Spleen (tissue), 7 donors: Measurements from ENCODE around the gene MYO5B.

Experiments used
- CTCF ChIP-seq, 11 experiments: fragments of 200-600 bp in 7 of 11; fragments of 450-650 bp in 4 of 11; sonication (generic) in 4 of 11; IDR thresholded peaks in 8 of 11; conservative IDR thresholded peaks in 3 of 11; 1 replicate in 7 of 11; 2 replicates in 4 of 11; pipeline versions ENCODE4 v1.4.0 to v1.8.0; 2016 to 2021; ENCODE audit warnings: antibody characterized with exemption in 11 of 11, inconsistent platforms in 4 of 11, mild to moderate bottlenecking in 1 of 11
- POLR2A ChIP-seq, 3 donors: fragments of 450-650 bp; IDR thresholded peaks; one replicate each; pipeline ENCODE4 v1.5.1; 2017; ENCODE audit warnings: antibody characterized with exemption in 3 of 3, mild to moderate bottlenecking in 1 of 3
- donor health status: DM: no; HTN: no; CAD: no; lungs with moderate emphysema.
- donor health status: DM: no; HTN: no; CAD: no.
- donor health status: DM: no; HTN: no; CAD: no.

GRCh38 chr18:50057009-50057408 is 137.9 kb downstream of the MYO5B start:
- no peak for TF ChIP-seq CTCF (IDR thresholded peaks at IDR 0.05 in 8 of 11, conservative IDR thresholded peaks at IDR 0.05 in 3 of 11)
- no peak for TF ChIP-seq POLR2A (IDR thresholded peaks at IDR 0.05)
